ENCODE results near the gene ENTPD5.
"Not testable (repeated sequence)": the region's sequence is repeated elsewhere in the genome, so short reads cannot be mapped to it uniquely, and the experiment has no call there.

ENTPD5 gene

GRCh38 chr14:73924337-73924736, 94.8 kb downstream of the ENTPD5 start:
- ChIA-PET POLR2A (no interaction called here), CTCF (interaction anchor here (0.6 to 1.4 kb wide), 2 partner anchors 8 to 9 kb away, joined by 3 read pairs; no protein-coding TSS in a partner anchor)
- DNase-seq (ENCODE audit: extremely low spot score), result no peak
- TF ChIP-seq CTCF (IDR thresholded peaks at IDR 0.05; ENCODE audit: control extremely low read depth, extremely low read depth, low read depth, missing control alignments), result no peak

GRCh38 chr14:73919457-73919856, 99.6 kb downstream of the ENTPD5 start:
- CTCF ChIA-PET, result interaction anchor here (1.4 kb wide), 1 partner anchor 30 kb away, joined by 4 read pairs; the partner anchor contains the start of genes COQ6 and FAM161B
- POLR2A ChIA-PET, result not testable (repeated sequence)

GRCh38 chr14:73916324-73916723, 102.8 kb downstream of the ENTPD5 start:
- ChIA-PET POLR2A (no interaction called here), CTCF (interaction anchor here (1.2 to 1.8 kb wide), 2 partner anchors 9 to 20 kb away, joined by 3 to 7 read pairs; no protein-coding TSS in a partner anchor)
- no peak for DNase-seq (ENCODE audit: extremely low spot score)
- TF ChIP-seq CTCF (IDR thresholded peaks at IDR 0.05; ENCODE audit: control extremely low read depth, extremely low read depth, low read depth, missing control alignments), result no peak

More at GRCh38 chr14:73919457-73919856, 99.6 kb downstream of the ENTPD5 start:
- DNase-seq (ENCODE audit: extremely low spot score), result not testable (repeated sequence)

- TF ChIP-seq CTCF (IDR thresholded peaks at IDR 0.05; ENCODE audit: control extremely low read depth, extremely low read depth, low read depth, missing control alignments), result no peak
- ChIA-PET CTCF (interaction anchor here (0.8 to 1.2 kb wide), 4 partner anchors 17 to 184 kb away, joined by 3 to 4 read pairs (median 3); no protein-coding TSS in a partner anchor), POLR2A (no interaction called here)
- no peak for DNase-seq (ENCODE audit: extremely low spot score)
Measured at GRCh38 chr14:73913256-73913655, 105.8 kb downstream of the ENTPD5 start.

GRCh38 chr14:73909681-73910080, 109.4 kb downstream of the ENTPD5 start:
- POLR2A ChIA-PET, result no interaction called here
- no peak for DNase-seq (ENCODE audit: extremely low spot score)
- CTCF ChIA-PET, result no interaction called here
- no peak for TF ChIP-seq CTCF (IDR thresholded peaks at IDR 0.05; ENCODE audit: control extremely low read depth, extremely low read depth, low read depth, missing control alignments)
